Hippocampal formation (tissue), 2 donors: ENCODE results near the gene NRIP2.
"Not testable (repeated sequence)": the region's sequence is repeated elsewhere in the genome, so short reads cannot be mapped to it uniquely, and the experiment has no call there.

Source experiments
- DNase-seq, 2 donors: peaks; one replicate each; lab custom pipeline; 2025; lab: John Stamatoyannopoulos, UW

Gene NRIP2

GRCh38 chr12:2834581-2835491, at the start of gene NRIP2:
NRIP2 (minus strand) TSS chr12:2835035; CDS start chr12:2834983, 52 bp downstream.
- DNase-seq, result peak; percentile 64 to 74

DNA sequence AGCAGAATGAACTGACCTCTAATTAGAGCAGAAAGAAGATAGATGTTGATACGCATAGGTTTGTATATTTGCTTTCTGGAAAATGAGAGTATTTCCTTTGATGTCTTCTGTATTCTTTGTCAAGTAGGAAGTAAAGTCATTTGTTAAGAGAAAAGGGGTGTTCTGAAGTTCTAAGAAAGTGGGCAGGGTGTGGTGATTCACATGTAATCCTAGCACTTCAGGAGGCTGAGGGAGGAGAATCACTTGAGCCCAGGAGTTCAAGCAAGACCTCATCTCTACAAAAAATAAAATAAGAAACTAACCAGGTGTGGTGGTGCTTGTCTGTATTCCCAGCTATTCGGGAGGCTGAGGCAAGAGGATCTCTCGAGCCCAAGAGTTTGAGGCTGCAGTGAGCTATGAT, 45.0 kb upstream of the NRIP2 start:
- no peak for DNase-seq

DNA sequence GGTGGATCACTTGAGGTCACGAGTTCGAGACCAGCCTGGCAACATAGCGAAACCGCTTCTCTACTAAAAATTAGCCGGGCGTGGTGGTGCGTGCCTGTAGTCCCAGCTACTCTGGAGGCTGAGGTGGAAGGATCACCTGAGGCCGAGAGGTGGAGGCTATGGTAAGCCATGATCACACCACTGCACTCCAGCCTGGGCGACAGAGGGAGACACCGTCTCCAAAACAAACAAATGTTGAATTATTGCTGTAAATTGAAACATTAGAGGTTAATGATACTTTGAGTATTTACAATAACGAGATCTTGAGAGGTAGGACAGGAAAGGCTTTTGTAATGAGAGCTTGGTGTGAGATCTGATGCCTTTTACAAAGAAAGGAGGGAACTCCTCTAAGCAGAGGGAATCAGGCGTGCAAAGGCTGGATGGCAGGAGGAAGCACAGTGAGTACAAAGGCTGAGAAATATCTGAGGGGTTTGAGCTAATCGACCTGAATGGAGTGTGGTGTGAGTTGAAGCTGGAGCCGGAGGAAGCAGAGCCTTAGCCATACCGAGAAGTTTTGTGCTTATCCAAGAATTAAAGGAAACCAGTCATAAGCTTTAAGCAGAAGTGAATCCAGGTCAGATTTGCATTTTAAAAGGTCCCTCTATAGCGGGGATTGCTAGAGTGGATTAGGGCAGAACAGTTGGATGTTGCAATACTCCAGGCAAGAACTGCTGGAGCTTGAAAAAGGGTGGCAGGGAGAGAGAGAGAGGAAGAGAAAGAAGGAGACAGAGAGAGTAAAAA, 43.3 kb upstream of the NRIP2 start:
- DNase-seq, result peak in 1 of 2 donors; percentile 15

- DNase-seq, result peak; percentile 76 to 92
Observed at GRCh38 chr12:2877047-2877952, 42.5 kb upstream of the NRIP2 start, which contains the start of the genes FOXM1 and RHNO1. FOXM1 (minus strand) TSS chr12:2877174; CDS start chr12:2874478, 2,696 bp downstream. RHNO1 (plus strand) TSS chr12:2877223; CDS start chr12:2885367, 8,144 bp downstream.

- no peak for DNase-seq
Observed at GRCh38 chr12:2876431-2877046, 41.7 kb upstream of the NRIP2 start.

- not testable (repeated sequence) for DNase-seq
Observed at GRCh38 chr12:2868986-2869632, 34.3 kb upstream of the NRIP2 start.

DNA sequence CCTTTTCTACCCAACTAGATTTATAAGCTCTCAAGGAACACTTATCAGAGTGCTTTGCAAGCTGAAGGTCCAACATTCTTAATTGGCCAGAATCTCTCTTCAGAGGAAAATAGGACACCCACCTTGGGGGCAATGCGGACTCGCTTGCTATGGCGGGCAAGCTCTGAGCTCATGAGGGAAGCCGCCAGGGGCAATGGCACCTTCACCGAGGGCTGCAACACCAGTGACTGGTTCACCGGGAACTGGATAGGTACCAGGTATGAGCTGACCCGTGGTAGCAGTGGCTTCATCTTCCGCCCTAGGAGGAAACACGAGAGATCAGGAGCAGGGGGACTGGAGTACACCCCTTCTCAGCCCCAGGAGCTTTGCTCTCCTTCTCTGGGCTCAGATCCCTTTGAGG, 29.4 kb upstream of the NRIP2 start:
- DNase-seq, result no peak

GRCh38 chr12:2863402-2863801, 28.6 kb upstream of the NRIP2 start:
- not testable (repeated sequence) for DNase-seq

- no peak for DNase-seq
Observed at GRCh38 chr12:2862876-2863275, 28.0 kb upstream of the NRIP2 start.

GRCh38 chr12:2860170-2860569, 25.3 kb upstream of the NRIP2 start:
- no peak for DNase-seq

GRCh38 chr12:2858944-2859421, 24.1 kb upstream of the NRIP2 start:
- DNase-seq, result no peak

DNA sequence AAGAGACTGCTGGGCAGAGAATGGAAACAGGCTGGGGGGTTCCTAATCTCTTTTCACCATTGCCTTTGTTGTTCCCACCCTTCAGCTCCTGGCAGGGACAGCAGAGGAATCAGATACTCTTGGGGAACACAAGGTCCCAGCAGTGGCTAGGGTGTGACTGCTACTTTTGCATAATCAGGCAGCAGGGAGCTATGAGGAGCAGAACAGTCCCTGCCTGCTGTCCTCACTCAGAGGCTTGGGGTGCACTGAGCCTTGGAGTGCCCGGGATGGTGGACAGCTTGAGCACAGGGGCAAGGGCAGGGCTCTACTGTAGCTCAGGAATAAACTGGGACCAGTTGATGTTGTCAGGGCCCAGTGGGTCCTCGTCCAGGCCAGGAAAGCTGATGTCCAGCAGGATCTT, 23.5 kb upstream of the NRIP2 start:
- no peak for DNase-seq

DNA sequence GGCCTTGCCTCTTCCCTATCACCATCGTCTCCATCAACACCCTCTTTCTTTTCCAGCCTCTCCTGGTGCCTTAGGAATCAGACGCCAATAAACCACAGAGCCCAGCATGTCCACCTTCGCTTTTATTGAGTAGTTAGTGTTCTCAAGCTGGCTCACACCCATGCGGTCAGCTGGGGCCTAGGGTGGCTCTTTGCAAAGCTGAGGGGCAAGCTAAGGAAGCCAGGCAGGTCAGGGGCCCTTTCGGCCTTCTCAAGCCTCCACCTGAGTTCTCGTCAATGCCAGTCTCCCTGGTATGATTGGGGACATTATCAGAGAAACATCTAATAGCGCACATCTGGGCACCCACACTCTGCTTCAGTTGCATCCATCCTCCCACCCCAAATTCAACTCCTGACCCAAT, 22.7 kb upstream of the NRIP2 start:
- no peak for DNase-seq

DNA sequence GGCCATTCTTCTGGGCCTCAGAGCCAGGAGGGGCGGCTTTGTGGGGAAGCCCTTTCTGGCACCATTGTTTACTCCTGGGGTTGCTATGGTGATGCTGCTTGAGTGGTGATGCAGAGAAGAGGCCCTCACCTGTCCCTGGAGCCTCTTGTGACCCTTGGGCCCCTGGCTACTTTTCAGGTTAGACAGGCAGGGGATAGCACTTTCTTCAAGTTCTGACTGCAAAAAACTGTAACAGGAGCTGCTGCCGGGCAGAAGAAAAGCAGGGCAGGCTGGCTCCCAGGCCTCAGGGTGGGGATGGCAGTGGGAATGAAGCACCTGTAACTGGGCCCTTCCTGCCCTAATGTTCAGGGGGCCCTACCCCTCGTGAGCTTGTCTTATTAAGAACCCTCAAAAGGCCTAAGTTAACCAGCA, 22.2 kb upstream of the NRIP2 start, which contains the start of gene TEX52:
TSS of gene TEX52 (minus strand) at position 19 of the 411 bp plus-strand sequence. CDS start at position 6, 13 bp downstream.
- DNase-seq, result no peak

DNA sequence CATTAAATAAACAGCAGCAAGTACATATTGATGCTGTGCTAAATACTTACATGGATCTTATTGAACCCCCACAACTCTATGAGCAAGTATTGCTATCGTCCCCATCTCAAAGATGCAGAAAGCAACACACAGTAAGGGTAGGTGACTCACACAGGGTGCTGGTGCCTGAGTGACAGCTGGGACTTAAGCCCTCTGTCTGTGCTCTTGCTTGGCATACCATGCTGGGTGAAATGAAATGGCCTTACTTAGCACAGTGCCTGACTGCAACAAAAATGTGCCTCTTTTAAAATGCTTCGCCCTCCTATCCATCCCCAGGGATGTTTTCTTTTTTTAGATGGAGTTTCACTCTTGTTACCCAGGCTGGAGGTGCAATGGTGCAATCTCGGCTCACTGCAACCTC, 21.2 kb upstream of the NRIP2 start:
- no peak for DNase-seq

GRCh38 chr12:2855546-2855945, 20.7 kb upstream of the NRIP2 start:
- DNase-seq, result no peak

DNA sequence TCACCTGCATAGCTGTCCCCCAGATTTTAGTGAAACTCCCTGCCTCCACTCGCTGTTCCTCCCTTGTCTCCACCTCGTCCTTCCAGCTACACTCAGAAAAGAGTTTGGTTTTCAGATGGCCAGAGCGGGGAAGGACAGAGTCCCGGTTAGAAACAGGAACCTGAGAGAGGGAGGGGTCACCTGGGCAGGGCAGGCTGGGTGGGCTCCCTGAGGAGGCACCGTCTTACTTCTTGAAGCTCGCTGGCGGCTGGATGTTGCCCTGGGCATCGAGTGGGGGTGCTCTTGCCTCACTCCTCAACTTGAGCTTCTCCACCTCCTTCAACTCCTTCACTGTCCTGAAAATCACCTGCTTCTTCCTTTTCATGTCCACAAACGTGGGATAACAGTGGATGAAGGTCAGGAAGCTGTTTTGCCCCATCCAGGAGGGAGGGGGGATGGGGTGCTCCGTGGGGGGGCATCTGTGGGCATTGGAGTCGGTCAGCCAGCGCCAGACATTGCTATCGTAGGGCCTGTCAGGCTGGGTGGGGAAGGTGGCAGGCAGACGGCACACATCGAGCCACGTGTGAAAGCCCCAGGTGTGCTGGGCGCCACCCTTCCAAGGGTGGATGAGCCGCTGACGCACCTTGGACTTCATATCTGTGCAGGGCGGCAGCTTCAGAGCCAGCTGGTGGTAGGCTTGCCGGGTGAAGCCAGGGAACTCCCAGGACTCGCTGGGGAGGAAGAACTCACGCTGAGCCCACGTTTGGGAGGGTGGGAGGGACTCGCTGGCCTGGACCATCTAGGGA, 20.0 kb upstream of the NRIP2 start:
- no peak for DNase-seq

DNA sequence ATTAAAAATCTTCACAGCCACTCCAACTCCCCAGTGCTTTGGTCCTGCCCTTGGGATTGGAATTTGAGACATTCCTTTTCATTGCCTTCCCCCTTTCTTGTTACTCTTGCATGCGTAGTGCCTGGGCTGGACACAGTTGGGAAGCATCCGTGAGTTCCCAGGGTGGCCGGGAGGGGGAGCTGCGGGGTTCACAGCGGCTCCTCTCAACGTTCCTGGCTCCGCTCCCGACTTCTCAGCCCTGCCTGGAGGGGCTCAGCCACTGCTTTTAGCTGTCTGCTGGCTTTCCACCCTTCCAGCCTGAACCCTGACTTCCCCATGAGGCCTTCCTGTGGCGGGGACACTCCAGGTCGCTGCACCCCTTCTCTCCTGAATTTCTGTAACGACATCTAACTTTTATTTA, 18.8 kb upstream of the NRIP2 start:
- DNase-seq, result peak; percentile 42 to 77

- DNase-seq, result no peak
Observed at GRCh38 chr12:2851931-2852330, 17.1 kb upstream of the NRIP2 start.

DNA sequence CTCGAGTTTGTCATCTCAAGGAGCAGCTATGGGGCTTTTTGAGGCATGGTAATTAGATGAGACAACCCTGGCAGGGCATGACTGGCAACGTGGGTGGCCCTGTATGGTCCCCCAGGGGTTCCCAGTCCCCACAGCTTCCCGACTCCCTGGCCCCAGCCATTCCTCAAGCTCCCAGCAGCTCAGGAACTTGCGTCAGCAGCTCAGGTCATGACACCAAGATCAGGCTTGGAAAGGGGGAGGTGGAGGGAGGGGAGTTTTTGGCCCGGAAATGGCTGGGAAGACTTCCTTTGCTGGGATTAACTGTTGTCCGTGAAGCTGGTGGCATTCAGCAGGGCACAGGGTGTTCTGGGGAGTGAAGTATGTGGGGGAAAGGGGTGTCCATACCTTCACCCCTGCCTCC, 10.4 kb upstream of the NRIP2 start:
- no peak for DNase-seq
